Mucosa of rectum (tissue), 2 donors: ENCODE measurements around the gene THNSL1.

ENCODE experiments used
- H3K27ac ChIP-seq, 2 donors: one replicate each; pipeline ENCODE4 v1.7.0; 2013; ENCODE audit warnings: inconsistent platforms in 2 of 2, low read depth in 2 of 2, low read length in 2 of 2
- H3K27me3 ChIP-seq, 2 donors: one replicate each; pipeline ENCODE4 v1.7.0; 2013; ENCODE audit warnings: low read length in 2 of 2; ENCODE audit not compliant: control insufficient read depth in 2 of 2, insufficient read depth in 2 of 2
- H3K36me3 ChIP-seq, 2 donors: one replicate each; pipeline ENCODE4 v1.7.0; 2013; ENCODE audit warnings: low read length in 2 of 2; ENCODE audit not compliant: control insufficient read depth in 2 of 2, insufficient read depth in 2 of 2
- H3K4me1 ChIP-seq, 2 donors: one replicate each; pipeline ENCODE4 v1.7.0; 2013; ENCODE audit warnings: low read length in 2 of 2, mild to moderate bottlenecking in 1 of 2; ENCODE audit not compliant: control insufficient read depth in 2 of 2, insufficient read depth in 2 of 2
- H3K4me3 ChIP-seq, 2 donors: one replicate each; pipeline ENCODE4 v1.7.0; 2013; ENCODE audit warnings: low read length in 2 of 2
- H3K9ac ChIP-seq, 2 donors: one replicate each; pipeline ENCODE4 v1.7.0; 2013; ENCODE audit warnings: low read length in 2 of 2, low read depth in 1 of 2, mild to moderate bottlenecking in 1 of 2
- H3K9me3 ChIP-seq, 2 donors: one replicate each; pipeline ENCODE4 v1.7.0; 2013; ENCODE audit warnings: low read length in 2 of 2; ENCODE audit not compliant: control insufficient read depth in 2 of 2
- donor health status: healthy.
- donor health status: Normal muscosa, but diverticular disease.

The THNSL1 gene

GRCh38 chr10:24981161-24981710, 35.2 kb upstream of the THNSL1 start:
- Histone ChIP-seq H3K9me3 (no peaks in the 10 kb centered on the region), H3K9ac (no peak overlapping the region), H3K4me3 (no peak overlapping the region), H3K4me1 (no peaks in the 10 kb centered on the region), H3K27me3 (no peaks in the 10 kb centered on the region), H3K36me3 (no peaks in the 10 kb centered on the region), H3K27ac (no peak overlapping the region)

- Histone ChIP-seq H3K4me1 (no peaks in the 10 kb centered on the region), H3K9ac (no peak overlapping the region), H3K36me3 (no peaks in the 10 kb centered on the region), H3K27me3 (no peaks in the 10 kb centered on the region), H3K4me3 (no peak overlapping the region), H3K9me3 (no peaks in the 10 kb centered on the region), H3K27ac (no peak overlapping the region)
Observed at GRCh38 chr10:24982319-24983112, 33.9 kb upstream of the THNSL1 start.

GRCh38 chr10:24983130-24983529, 33.3 kb upstream of the THNSL1 start:
- Histone ChIP-seq H3K27me3 (no peaks in the 10 kb centered on the region), H3K27ac (no peak overlapping the region), H3K9ac (no peak overlapping the region), H3K9me3 (no peaks in the 10 kb centered on the region), H3K4me1 (no peaks in the 10 kb centered on the region), H3K4me3 (no peak overlapping the region), H3K36me3 (no peaks in the 10 kb centered on the region)

GRCh38 chr10:24983946-24984345, 32.5 kb upstream of the THNSL1 start:
- Histone ChIP-seq H3K36me3 (no peaks in the 10 kb centered on the region), H3K4me3 (no peak overlapping the region), H3K27me3 (no peaks in the 10 kb centered on the region), H3K9ac (no peak overlapping the region), H3K9me3 (no peaks in the 10 kb centered on the region), H3K4me1 (no peaks in the 10 kb centered on the region), H3K27ac (no peak overlapping the region)

GRCh38 chr10:24984906-24985305, 31.5 kb upstream of the THNSL1 start:
- H3K27ac ChIP-seq = no peak overlapping the region

GRCh38 chr10:24988831-24989640, 27.4 kb upstream of the THNSL1 start:
- no peaks in the 10 kb centered on the region for H3K27me3 ChIP-seq
- H3K27ac ChIP-seq = no peak overlapping the region
- H3K9me3 ChIP-seq = no peaks in the 10 kb centered on the region
- H3K4me3 ChIP-seq = no peak overlapping the region
- no peak overlapping the region for H3K9ac ChIP-seq
- H3K4me1 ChIP-seq = no peaks in the 10 kb centered on the region
- no peaks in the 10 kb centered on the region for H3K36me3 ChIP-seq

More at GRCh38 chr10:24984906-24985305, 31.5 kb upstream of the THNSL1 start:
- Histone ChIP-seq H3K9me3 (no peaks in the 10 kb centered on the region), H3K27me3 (no peaks in the 10 kb centered on the region), H3K4me1 (no peaks in the 10 kb centered on the region), H3K9ac (no peak overlapping the region), H3K36me3 (no peaks in the 10 kb centered on the region), H3K4me3 (no peak overlapping the region)

- no peak overlapping the region for H3K27ac ChIP-seq
- H3K9ac ChIP-seq = no peak overlapping the region
- H3K4me3 ChIP-seq = no peak overlapping the region
- no peaks in the 10 kb centered on the region for H3K36me3 ChIP-seq
- H3K9me3 ChIP-seq = no peaks in the 10 kb centered on the region
- H3K4me1 ChIP-seq = no peaks in the 10 kb centered on the region
- H3K27me3 ChIP-seq = no peaks in the 10 kb centered on the region
Observed at GRCh38 chr10:24989867-24990266, 26.5 kb upstream of the THNSL1 start.

GRCh38 chr10:24991298-24991697, 25.1 kb upstream of the THNSL1 start:
- Histone ChIP-seq H3K9me3 (no peaks in the 10 kb centered on the region), H3K36me3 (no peaks in the 10 kb centered on the region), H3K4me3 (no peak overlapping the region), H3K27me3 (no peaks in the 10 kb centered on the region), H3K27ac (no peak overlapping the region), H3K9ac (no peak overlapping the region), H3K4me1 (no peaks in the 10 kb centered on the region)

- no peaks in the 10 kb centered on the region for H3K9me3 ChIP-seq
- H3K27me3 ChIP-seq = no peaks in the 10 kb centered on the region
- no peaks in the 10 kb centered on the region for H3K36me3 ChIP-seq
- H3K4me3 ChIP-seq = no peak overlapping the region
- no peaks in the 10 kb centered on the region for H3K4me1 ChIP-seq
- no peak overlapping the region for H3K9ac ChIP-seq
- H3K27ac ChIP-seq = no peak overlapping the region
Observed at GRCh38 chr10:24992512-24993133, 23.8 kb upstream of the THNSL1 start.
